HG03095 (cell line): Measurements from ENCODE around the gene HES3.

Experiments used
- ATAC-seq: cut with Tn5 transposase; IDR thresholded peaks from one replicate; pipeline ENCODE4 v1.9.1; 2021; ENCODE audit warnings: moderate library complexity; ENCODE audit not compliant: unreplicated experiment

Gene HES3

GRCh38 chr1:6245086-6245868 lies 1.3 kb downstream of the HES3 start:
- no peak for ATAC-seq

- no peak for ATAC-seq
Observed at GRCh38 chr1:6245869-6246496, 2.0 kb downstream of the HES3 start.

- no peak for ATAC-seq
Observed at GRCh38 chr1:6246497-6247467, 2.8 kb downstream of the HES3 start.

- no peak for ATAC-seq
Observed at GRCh38 chr1:6247651-6248050, 3.7 kb downstream of the HES3 start.

GRCh38 chr1:6248161-6248776 lies 4.3 kb downstream of the HES3 start:
- ATAC-seq, result no peak

- ATAC-seq, result no peak
Observed at GRCh38 chr1:6248932-6249738, 5.2 kb downstream of the HES3 start.

- no peak for ATAC-seq
Observed at GRCh38 chr1:6249739-6250689, 6.0 kb downstream of the HES3 start.

GRCh38 chr1:6251233-6251632 lies 7.3 kb downstream of the HES3 start:
- no peak for ATAC-seq

- no peak for ATAC-seq
Observed at GRCh38 chr1:6251681-6252373, 7.8 kb downstream of the HES3 start.

- no peak for ATAC-seq
Observed at GRCh38 chr1:6252374-6252710, 8.4 kb downstream of the HES3 start.

GRCh38 chr1:6253380-6253779 lies 9.4 kb downstream of the HES3 start:
- no peak for ATAC-seq

GRCh38 chr1:6254691-6255090 lies 10.7 kb downstream of the HES3 start:
- ATAC-seq, result no peak

GRCh38 chr1:6256645-6257044 lies 12.7 kb downstream of the HES3 start:
- ATAC-seq, result no peak

GRCh38 chr1:6257541-6258069 lies 13.6 kb downstream of the HES3 start:
- no peak for ATAC-seq

GRCh38 chr1:6258675-6259074 lies 14.7 kb downstream of the HES3 start:
- ATAC-seq, result no peak

GRCh38 chr1:6259491-6260362 lies 15.7 kb downstream of the HES3 start:
- ATAC-seq, result peak; percentile 45

- ATAC-seq, result no peak
Observed at GRCh38 chr1:6260433-6260934, 16.5 kb downstream of the HES3 start.
